Keratinocyte (primary cell): ENCODE data around the gene UNC79. TPM values are rescaled to one million over a fixed set of nuclear protein-coding genes. Genes with fewer than 3 reads are reported as not detected.

ENCODE experiments used
- DNase-seq: peaks from one replicate; pipeline ENCODE4 v3.0.0-alpha.2; 2011; ENCODE audit warnings: low read depth, missing footprints, low spot score
- FAIRE-seq: peaks from 2 replicates; lab custom pipeline; 2011; peaks lifted over from hg19 to GRCh38; lab: Jason Lieb, UNC
- H2AFZ ChIP-seq: 2 replicates; pipeline ENCODE4 v1.6.0; 2012; ENCODE audit warnings: low read length, control low read depth, inconsistent platforms; ENCODE audit not compliant: control insufficient read depth
- H3K27ac ChIP-seq: 2 replicates; pipeline ENCODE4 v1.5.1; 2011; ENCODE audit warnings: low read length; ENCODE audit not compliant: control insufficient read depth, insufficient read depth
- H3K27me3 ChIP-seq: 3 replicates; pipeline ENCODE4 v1.6.0; 2011; ENCODE audit warnings: low read length; ENCODE audit not compliant: control insufficient read depth, insufficient read depth; ENCODE audit errors: extremely low read depth
- H3K36me3 ChIP-seq, 2 experiments: 2 replicates in 1 of 2; 3 replicates in 1 of 2; pipeline ENCODE4 v1.5.1; 2011; ENCODE audit warnings: low read length in 2 of 2, mild to moderate bottlenecking in 1 of 2; ENCODE audit not compliant: control insufficient read depth in 2 of 2, insufficient read depth in 2 of 2; ENCODE audit errors: extremely low read depth in 1 of 2
- H3K4me1 ChIP-seq: 3 replicates; pipeline ENCODE4 v1.5.1; 2011; ENCODE audit warnings: low read length; ENCODE audit not compliant: control insufficient read depth, insufficient read depth; ENCODE audit errors: extremely low read depth
- H3K4me2 ChIP-seq: 3 replicates; pipeline ENCODE4 v1.6.0; 2011; ENCODE audit warnings: low read depth, low read length; ENCODE audit not compliant: control insufficient read depth, insufficient read depth; ENCODE audit errors: extremely low read depth
- H3K4me3 ChIP-seq, 3 experiments: fragments of 200-600 bp in 1 of 3; sonication (generic) in 1 of 3; 2 replicates in 2 of 3; 3 replicates in 1 of 3; pipeline ENCODE4 v1.5.1; 2011 to 2016; ENCODE audit warnings: low read length in 3 of 3, mild to moderate bottlenecking in 3 of 3, control low read depth in 2 of 3, inconsistent platforms in 1 of 3, low read depth in 1 of 3, mixed read lengths in 1 of 3, mixed run types in 1 of 3, moderate library complexity in 1 of 3; ENCODE audit not compliant: control insufficient read depth in 2 of 3, insufficient read depth in 2 of 3; ENCODE audit errors: extremely low read depth in 1 of 3
- H3K79me2 ChIP-seq: 2 replicates; pipeline ENCODE4 v1.6.0; 2012; ENCODE audit warnings: low read length; ENCODE audit not compliant: control insufficient read depth, insufficient read depth
- H3K9ac ChIP-seq: 3 replicates; pipeline ENCODE4 v1.6.0; 2011; ENCODE audit warnings: low read length; ENCODE audit not compliant: control insufficient read depth, insufficient read depth; ENCODE audit errors: extremely low read depth
- H3K9me1 ChIP-seq: 3 replicates; pipeline ENCODE4 v1.6.0; 2011; ENCODE audit warnings: low read length; ENCODE audit not compliant: control insufficient read depth, insufficient read depth; ENCODE audit errors: extremely low read depth
- H3K9me3 ChIP-seq: 2 replicates; pipeline ENCODE4 v1.5.1; 2012; ENCODE audit warnings: low read depth, low read length; ENCODE audit not compliant: control insufficient read depth
- H4K20me1 ChIP-seq: 3 replicates; pipeline ENCODE4 v1.6.0; 2011; ENCODE audit warnings: low read length; ENCODE audit not compliant: control insufficient read depth, insufficient read depth; ENCODE audit errors: extremely low read depth
- CTCF ChIP-seq, 3 experiments: IDR thresholded peaks in 1 of 3; conservative IDR thresholded peaks in 1 of 3; optimal IDR thresholded peaks in 1 of 3; 2 replicates in 2 of 3; 3 replicates in 1 of 3; pipeline versions ENCODE3 to v1.5.1; 2011; ENCODE audit warnings: low read length in 3 of 3, mild to moderate bottlenecking in 3 of 3, moderate library complexity in 2 of 3, control low read depth in 1 of 3, inconsistent platforms in 1 of 3; ENCODE audit not compliant: insufficient read depth in 2 of 3; ENCODE audit errors: extremely low read depth in 1 of 3
- EZH2 ChIP-seq: IDR thresholded peaks from one replicate; pipeline ENCODE4 v1.6.1; 2012; ENCODE audit warnings: inconsistent platforms, mild to moderate bottlenecking, low read length, moderate library complexity
- dilution Hi-C: fragments of 300-500 bp; cut with MboI; formaldehyde crosslinking; loops from one replicate; pipeline ENCODE4 v1.7.0; 2020; ENCODE audit warnings: low sequenced_read_pairs; ENCODE audit not compliant: extremely low pct_ligation_motif_present
- polyA plus RNA-seq, 5 experiments: library from polyadenylated mRNA; depleted of rRNA in 3 of 5; stranded (reverse) in 3 of 5; stranded (forward) in 1 of 5; unstranded in 1 of 5; fragments of >200 nt; gene quantifications; 1 replicate in 1 of 5; 2 replicates in 3 of 5; 3 replicates in 1 of 5; pipeline versions ENCODE4 v1.2.1 to v1.2.3, GENCODE V29; 2011 to 2012; ENCODE audit warnings: missing spikeins in 2 of 5, low read depth in 1 of 5, low replicate concordance in 1 of 5

Gene UNC79
- polyA plus RNA-seq, 1 donor (not counting 4 experiments of a cell fraction or from before 2014, with no cell fraction given) = 0.01 TPM

GRCh38 chr14:93395231-93395630, 35.5 kb upstream of the UNC79 start:
- TF ChIP-seq EZH2 = no peak
- TF ChIP-seq CTCF (optimal IDR thresholded peaks at IDR 0.05 in 1 of 3, IDR thresholded peaks at IDR 0.05 in 1 of 3, conservative IDR thresholded peaks at IDR 0.05 in 1 of 3; ENCODE audit: extremely low read depth in 1 of 3, insufficient read depth in 2 of 3, low read length in 3 of 3) = no peak
- FAIRE-seq = no peak

GRCh38 chr14:93396456-93396855, 34.3 kb upstream of the UNC79 start:
- Histone ChIP-seq H3K36me3 (no peaks in the 10 kb centered on the region), H3K9ac (no peak overlapping the region), H3K4me3 (no peak overlapping the region), H3K9me1 (no peaks in the 10 kb centered on the region), H2AFZ (no peak overlapping the region), H3K9me3 (no peaks in the 10 kb centered on the region), H3K4me2 (no peak overlapping the region), H3K79me2 (no peaks in the 10 kb centered on the region), H3K4me1 (no peaks in the 10 kb centered on the region), H3K27ac (no peak overlapping the region), H4K20me1 (no peaks in the 10 kb centered on the region), H3K27me3 (no peaks in the 10 kb centered on the region)
- no peak for FAIRE-seq
- TF ChIP-seq CTCF (optimal IDR thresholded peaks at IDR 0.05 in 1 of 3, IDR thresholded peaks at IDR 0.05 in 1 of 3, conservative IDR thresholded peaks at IDR 0.05 in 1 of 3; ENCODE audit: extremely low read depth in 1 of 3, insufficient read depth in 2 of 3, low read length in 3 of 3) (no peak), EZH2 (no peak)
- dilution Hi-C loops = no loop called here
- no peak for DNase-seq

More at GRCh38 chr14:93395231-93395630, 35.5 kb upstream of the UNC79 start:
- no peaks in the 10 kb centered on the region for H3K9me1 ChIP-seq
- H3K9ac ChIP-seq = no peak overlapping the region
- H3K4me3 ChIP-seq = no peak overlapping the region
- H3K27ac ChIP-seq = no peak overlapping the region
- H2AFZ ChIP-seq = no peak overlapping the region
- H4K20me1 ChIP-seq = no peaks in the 10 kb centered on the region
- no peaks in the 10 kb centered on the region for H3K79me2 ChIP-seq
- H3K4me2 ChIP-seq = no peak overlapping the region
- no peaks in the 10 kb centered on the region for H3K4me1 ChIP-seq
- no peak for DNase-seq
- no peaks in the 10 kb centered on the region for H3K36me3 ChIP-seq
- dilution Hi-C loops = no loop called here
- H3K9me3 ChIP-seq = no peaks in the 10 kb centered on the region
- H3K27me3 ChIP-seq = no peaks in the 10 kb centered on the region
